ENCODE data around the gene TBL3.

DNA sequence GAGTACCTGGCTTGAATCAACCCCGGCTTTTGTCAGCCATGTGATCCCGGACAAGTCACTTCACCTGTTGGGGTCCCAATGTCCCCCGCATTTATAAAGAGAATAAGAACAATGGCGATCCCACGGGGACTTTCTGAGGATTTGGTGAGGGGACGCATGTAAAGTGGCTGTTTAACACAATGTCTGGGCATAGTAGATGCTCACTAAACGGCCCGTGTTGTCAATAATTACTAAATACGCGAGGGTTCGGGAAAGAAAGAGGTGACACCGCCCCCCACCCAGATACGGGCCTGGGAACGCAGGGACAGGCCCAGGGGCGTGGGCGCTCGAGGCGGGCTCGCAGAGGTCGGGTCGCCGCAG is 19.7 kb downstream of the TBL3 start:
- TF ChIP-seq, protein P1, sequence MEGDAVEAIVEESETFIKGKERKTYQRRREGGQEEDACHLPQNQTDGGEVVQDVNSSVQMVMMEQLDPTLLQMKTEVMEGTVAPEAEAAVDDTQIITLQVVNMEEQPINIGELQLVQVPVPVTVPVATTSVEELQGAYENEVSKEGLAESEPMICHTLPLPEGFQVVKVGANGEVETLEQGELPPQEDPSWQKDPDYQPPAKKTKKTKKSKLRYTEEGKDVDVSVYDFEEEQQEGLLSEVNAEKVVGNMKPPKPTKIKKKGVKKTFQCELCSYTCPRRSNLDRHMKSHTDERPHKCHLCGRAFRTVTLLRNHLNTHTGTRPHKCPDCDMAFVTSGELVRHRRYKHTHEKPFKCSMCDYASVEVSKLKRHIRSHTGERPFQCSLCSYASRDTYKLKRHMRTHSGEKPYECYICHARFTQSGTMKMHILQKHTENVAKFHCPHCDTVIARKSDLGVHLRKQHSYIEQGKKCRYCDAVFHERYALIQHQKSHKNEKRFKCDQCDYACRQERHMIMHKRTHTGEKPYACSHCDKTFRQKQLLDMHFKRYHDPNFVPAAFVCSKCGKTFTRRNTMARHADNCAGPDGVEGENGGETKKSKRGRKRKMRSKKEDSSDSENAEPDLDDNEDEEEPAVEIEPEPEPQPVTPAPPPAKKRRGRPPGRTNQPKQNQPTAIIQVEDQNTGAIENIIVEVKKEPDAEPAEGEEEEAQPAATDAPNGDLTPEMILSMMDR (conservative IDR thresholded peaks at IDR 0.05), result no peak
- no peak for TF ChIP-seq ZFX (IDR thresholded peaks at IDR 0.05)

Measured in C4-2B (cell line).